HG03378 (cell line): Measurements from ENCODE around the gene MYLK3.

Experiments
- ATAC-seq: cut with Tn5 transposase; IDR thresholded peaks from one replicate; pipeline ENCODE4 v1.9.1; 2021; ENCODE audit warnings: mild to moderate bottlenecking, moderate library complexity; ENCODE audit not compliant: unreplicated experiment

Gene MYLK3

DNA sequence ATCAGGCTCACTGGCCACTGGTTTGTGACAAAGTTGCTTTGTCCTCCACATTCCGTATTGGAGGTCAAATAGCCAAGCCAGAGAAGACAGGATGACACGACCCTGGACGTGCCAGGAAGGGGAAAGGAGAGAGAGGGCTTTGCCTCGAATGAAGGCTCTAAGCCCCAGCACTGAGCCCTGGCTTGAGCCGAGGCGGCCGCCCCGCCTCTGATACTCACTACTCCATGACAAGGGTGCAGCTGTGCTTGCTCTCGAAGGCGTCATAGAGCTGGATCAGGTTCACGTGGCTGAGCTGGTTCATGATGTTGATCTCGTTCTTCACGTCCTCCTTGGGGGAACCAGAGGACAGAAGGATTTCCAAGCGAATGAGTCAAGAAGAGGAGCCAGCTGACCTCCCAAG lies 19.3 kb downstream of the MYLK3 start:
- no peak for ATAC-seq

DNA sequence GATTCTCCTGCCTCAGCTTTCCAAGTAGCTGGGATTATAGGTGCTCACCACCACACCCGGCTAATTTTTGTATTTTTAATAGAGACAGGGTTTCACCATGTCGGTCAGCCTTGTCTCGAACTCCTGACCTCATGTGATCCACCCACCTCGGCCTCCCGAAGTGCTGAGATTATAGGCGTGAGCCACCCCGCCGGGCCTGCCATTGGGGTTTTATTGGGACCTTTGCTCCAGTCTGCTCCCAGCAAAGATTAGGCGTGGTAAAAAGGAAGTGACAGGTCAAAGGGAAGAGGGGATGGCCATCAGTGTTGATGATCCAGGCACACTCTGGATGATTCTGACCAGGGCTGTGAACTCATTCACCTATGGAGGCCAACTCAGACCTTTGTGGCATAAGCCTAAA lies 20.5 kb downstream of the MYLK3 start:
- ATAC-seq, result no peak

DNA sequence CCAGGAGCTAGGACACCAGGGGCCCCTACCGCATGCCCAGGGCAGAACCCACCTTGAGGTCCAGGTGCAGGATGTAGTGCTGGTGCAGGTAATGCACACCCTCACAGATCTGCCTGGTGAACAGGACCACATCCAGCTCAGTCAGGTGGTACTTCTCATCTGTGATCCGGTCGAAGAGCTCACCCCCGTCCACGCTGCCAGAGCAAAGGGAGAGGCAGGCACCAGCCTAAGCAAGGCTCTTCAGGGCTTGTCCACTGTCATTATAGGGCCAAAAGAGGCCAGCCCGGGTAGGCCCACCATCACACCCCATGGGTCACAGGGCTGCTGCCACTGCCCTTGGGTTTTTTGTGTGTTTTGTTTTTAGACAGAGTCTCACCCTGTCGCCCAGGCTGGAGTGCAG lies 21.0 kb downstream of the MYLK3 start:
- no peak for ATAC-seq

DNA sequence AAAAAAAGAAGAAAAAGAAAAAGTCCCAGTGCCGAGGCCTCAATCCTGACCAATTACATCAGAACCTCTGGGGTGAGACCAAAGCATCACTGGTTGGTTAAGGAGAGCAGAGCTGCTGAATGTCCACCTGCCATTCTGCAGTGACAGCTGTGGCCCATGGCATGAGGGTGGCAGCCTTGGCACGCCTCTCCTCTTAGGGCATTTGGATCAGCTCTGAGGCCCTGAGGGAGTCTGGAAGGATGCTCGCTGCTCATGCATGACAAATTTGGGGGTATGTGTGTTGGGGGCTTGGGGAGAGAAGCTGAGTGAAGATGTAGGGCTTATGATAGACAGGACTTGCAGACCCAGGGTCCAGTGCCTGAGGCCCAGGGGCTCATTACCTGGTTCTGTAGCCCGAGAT lies 26.3 kb downstream of the MYLK3 start:
- no peak for ATAC-seq

DNA sequence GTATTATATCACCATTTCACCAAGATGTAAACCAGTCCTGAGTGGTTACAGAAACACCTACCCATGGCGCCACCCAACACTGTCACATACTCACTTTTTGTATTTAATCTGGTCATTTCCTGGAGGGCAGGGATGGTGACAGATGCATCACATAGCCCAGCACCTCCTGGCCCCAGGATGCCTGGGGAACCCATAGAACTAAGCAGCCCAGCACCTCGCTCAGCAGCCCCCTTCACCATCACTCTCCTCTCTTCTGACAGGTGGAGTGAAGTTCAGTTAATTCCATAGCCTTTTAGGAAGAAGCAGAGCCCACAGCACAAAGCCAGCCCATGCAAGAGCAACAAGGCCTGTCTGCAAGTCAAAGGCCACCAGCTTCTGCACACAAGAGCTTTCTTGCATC lies 27.5 kb downstream of the MYLK3 start:
- no peak for ATAC-seq

DNA sequence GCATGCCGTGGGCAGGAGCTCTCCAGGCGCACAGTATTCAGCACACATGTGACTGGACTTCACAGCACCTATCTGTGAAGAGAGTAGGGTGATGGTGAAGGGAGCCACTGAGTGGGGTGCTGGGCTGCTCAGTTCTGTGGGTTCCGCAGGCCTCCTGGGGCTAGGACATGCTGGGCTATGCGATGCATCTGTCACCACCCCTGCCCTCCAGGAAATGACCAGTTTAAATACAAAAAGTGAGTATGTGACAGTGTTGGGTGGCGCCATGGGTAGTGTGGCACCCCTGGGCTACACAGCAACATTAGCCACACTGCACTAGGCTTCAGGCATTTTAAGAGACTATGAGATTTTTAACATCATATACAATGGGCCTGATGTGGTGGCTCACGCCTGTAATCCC lies 28.6 kb downstream of the MYLK3 start:
- no peak for ATAC-seq

DNA sequence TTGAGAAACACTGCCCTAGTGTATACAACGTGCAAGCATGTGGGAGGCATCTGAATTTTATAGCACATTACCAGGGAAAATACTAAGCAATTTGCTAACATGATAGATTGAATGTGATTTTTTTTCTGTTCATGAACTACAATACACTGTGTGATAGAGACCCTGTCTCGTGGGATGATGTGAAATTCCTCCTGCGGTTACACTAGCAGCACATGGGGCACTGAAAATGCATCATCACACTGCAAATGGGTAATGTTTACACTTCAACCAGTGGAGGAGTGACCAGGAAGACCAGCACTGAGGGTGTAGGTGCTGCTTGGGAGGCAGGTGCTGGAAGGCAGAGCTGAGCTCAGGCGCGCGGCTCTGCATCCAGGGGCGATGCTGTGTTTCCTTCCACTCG lies 29.9 kb downstream of the MYLK3 start:
- ATAC-seq, result no peak

DNA sequence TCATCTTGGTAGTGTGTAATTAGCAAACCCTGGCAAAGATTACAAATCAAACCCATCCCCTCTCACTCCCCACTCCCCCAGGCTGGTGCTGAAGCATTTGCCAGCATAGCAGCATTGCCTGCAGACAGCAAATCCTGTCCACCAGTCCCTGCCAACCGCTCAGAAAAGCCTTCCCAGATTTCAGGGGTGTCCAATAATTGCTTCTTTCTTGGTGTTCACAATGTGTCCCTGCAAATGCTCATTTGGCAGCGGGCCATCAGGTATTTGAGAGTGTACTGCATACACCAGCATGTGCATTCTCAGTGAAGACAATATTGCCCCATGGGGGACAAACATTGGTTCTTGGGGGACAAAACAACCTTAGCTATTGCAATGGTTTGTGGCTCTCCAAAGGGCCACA lies 30.5 kb downstream of the MYLK3 start:
- ATAC-seq, result no peak

DNA sequence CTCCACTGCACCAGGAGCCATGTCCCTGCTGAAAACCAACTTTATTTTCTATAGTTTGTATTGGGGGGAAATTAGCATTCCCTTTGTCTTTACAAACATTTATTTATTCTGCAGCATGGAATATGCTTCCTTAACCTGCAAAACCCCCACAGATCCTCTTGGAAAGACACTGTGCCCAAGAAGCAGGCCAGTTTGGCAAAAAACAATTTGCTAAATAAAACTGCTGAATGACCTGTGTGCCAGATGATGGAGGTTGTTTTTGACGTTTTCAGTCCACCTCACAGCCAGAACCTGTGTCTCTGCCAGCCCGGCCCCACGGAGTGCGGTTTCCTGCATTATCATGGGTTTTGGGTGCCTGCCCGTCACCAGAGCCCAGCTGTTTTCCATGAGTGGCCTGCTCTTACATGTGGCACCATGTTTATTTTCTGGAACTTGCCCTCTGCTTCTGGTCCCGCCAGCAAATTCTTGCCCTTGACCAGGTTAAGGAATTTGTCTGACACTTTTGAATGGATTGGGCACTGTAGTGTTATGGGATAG lies 32.3 kb downstream of the MYLK3 start:
- no peak for ATAC-seq

DNA sequence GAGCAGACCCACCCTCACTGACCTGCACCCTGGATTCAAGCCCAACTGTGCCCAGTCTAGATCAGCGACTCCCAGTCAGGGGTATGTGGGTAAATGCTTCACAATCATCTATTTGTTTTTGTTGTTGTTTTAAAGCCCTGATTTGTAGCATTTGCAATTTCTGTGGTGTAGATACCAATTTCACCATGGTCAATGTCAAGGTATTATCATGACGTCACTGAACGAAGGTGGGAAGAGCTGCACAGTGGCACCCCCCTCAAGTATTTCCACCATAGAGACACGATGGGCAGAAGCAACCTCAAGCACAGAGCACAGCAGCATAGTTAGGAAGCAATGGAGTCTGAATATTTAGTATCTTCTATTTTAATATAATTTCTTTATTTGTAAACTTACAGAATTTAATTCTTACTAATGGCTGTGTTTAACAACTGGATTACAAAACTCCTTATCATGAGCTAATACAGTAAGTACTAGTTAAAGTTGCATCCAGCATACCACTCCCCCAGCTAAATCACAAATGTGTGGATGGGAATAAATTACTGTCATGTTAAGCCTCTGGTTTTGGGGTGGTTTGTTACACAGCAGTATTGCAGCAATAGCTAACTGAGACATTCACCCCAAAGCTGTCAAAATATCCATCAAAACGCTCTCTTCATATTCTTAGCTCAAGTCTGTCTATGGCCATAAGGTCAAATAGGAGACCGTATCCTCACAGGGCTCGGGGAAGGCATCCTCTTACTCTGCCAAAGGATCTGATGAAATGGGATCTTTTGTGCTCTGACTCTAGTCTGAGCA lies 33.1 kb downstream of the MYLK3 start:
- no peak for ATAC-seq

DNA sequence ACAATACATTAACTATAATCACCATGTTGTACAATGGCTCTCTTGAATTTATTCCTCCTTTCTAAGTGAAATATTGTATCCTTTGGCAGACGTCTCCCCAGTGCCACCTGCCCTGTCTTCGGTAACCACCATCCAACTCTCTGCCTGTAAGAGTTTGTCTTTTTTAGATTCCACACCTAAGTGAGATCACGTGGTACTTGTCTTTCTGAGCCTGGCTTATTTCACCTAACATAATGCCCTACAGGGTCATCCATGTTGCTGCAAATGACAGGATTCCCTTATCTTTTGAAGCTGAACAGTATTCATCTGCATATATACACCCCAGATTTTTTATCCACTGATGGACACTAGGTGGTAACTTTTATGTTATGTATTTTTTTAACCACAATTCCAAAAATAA lies 34.5 kb downstream of the MYLK3 start:
- ATAC-seq, result no peak

DNA sequence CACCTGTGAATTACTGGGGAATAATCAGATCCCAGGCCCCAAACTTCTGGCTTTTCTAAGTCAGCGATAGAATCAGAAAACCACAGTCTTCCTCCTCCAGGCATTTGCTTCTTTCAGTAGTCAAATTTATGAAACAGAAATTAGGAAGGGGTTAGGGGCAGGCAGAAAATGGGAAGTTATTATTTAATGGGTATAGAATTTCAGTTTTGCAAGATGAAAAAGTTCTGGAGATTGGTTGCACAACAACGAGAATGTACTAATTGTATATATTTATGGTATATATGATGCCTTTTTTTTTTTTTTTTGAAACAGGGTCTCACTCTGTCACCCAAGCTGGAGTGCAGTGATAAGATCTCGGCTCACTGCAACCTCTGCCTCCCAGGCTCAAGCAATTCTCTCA lies 35.2 kb downstream of the MYLK3 start:
- no peak for ATAC-seq

DNA sequence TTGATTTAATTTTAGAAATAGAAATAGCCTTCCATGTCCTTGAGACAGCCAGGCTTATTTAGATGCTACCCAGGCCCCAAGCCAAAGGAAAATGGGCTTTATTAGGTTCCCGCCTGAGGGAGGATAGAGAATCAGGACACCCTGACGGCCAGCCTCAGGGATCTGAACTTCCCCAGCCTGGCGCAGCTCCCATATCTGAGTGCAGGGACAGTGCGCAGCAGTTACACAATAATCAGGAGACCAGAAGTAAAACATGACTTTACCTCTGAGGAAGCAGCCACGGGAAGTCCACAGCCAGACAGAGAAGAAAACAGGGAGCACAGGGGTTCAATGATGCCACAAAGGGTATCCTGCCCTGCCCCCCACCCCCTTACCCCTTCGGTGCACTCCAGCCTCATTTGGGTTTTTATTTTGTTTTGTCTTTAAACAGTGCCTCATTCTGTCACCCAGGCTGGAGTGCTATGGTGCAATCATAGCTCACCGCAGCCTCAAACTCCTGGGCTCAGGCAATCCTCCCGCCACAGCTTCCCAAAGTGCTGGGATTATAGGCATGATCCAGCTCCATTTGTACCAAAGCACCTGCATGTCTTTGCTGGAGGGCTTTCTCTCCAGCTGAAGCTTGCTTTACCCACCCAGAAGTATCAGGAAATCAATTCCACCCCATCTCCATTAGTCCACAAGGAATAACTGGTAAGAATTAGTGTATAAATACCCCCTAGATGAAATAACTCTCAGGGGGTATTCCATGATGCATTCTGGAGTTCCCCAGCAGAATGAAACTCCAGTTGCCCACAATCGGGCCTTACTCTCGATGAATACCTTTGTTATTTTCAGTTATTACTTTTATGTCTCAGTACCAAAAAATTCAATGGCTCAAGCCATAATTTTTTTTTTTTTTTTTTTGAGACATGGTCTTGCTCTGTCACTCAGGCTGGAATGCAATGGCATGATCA lies 36.8 kb downstream of the MYLK3 start:
- no peak for ATAC-seq

DNA sequence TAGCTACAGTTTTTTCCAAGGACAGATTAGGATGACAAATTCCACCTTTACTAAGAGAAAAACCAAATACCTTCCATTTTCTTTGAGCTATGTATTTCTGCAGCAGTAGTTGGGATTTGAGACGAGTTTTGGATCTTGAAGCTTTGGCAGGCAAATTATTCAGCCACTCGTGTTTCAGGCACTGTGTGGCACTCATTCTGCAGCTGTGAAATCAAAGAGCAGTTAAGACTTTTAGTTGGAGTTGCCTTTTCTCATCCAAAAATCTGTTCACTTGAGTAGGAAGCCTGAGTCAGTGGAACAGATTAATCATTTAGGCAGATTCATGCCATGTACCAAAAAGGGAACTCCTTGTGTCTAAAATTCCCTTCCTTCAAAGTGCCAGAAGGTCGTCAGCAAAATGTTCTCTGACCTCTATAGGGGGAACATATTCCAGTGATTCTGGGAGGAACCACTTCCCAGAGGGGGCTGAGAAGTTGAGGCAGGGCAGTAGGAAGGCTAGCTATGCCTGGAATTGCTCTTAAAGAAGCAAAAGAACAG lies 38.6 kb downstream of the MYLK3 start:
- ATAC-seq, result no peak

DNA sequence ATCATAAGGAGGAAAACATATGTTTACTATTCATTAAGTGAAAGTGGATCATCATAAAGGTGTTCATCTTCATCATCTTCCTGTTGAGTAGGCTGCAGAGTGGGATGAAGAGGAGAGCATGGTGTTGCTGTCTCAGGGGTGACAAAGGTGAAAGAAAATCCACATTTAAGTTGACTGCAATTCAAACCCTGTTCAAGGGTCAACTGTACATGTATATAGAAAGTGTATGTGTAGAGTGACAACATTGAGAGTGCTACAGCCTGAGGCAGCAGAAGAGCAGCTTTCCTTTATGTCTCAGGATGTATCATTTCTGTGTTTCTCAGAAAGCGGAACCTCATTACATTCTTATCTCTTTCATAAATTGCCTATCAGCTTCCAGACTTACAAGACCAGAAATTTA lies 41.5 kb downstream of the MYLK3 start:
- no peak for ATAC-seq

DNA sequence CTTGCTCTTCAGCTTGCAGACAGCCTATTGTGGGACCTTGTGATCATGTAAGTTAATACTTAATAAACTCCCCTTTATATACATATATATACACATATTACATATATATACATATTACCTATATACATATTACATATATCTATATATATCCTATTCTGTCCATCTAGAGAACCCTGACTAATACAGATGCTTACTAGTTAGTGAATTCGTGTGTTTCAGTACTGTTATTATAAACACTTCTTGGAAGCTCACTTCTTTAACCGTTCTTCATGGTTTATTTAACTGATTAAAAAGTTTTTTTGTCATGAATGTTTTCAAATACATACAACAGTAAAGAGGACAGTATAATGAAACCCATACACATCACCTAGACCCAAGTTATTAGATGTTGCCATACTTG lies 46.1 kb downstream of the MYLK3 start:
- ATAC-seq, result no peak

DNA sequence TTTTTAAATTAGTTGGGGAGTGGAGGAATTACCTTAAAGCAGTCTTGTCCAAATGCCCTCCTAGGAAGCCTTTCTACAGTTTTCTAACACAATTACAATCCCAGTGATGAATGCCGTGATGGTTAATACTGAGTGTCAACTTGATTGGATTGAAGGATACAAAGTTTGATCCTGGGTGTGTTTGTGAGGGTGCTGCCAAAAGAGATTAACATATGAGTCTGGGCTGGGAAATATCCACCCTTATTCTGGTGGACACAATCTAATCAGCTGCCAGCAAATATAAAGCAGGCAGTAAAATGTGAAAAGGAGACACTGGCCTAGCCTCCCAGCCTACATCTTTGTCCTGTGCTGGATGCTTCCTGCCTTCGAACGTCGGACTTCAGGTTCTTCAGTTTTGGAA lies 46.5 kb downstream of the MYLK3 start:
- ATAC-seq, result no peak

DNA sequence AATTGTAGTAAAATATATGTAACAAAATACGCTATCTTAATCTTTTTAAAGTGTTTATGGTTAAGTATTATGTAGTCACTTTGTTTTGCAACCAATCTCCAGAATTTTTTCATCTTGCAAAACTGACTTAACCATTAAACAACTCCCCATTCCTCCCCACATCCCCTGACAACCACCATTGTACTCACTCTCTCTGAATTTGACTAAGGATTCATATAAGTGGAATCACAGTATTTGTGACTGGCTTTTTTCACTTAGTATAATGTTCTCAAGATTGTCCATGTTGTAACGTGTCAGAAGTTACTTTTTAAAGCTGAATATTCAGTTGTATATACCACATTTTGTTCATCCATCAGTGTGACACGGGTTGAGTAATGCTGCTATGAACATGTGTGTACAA lies 48.1 kb downstream of the MYLK3 start:
- no peak for ATAC-seq

DNA sequence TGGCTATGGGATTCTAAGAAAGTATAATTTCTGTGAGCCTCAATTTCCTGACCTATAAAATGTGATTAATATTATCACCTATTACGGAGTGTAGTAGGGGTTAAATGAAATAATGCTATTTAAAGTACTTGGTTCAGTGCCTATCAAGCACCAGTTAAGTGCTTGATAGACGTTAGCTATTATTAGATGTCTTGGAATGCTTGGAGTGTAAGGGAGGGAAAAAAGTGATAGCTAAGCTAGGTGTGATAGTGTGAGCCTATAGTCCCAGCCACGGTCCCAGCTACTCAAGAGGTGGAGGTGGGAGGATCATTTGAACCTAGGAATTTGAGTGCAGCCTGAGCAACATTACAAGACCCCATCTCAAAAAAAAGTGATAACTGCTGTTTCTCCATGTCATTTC lies 51.2 kb downstream of the MYLK3 start:
- ATAC-seq, result no peak

DNA sequence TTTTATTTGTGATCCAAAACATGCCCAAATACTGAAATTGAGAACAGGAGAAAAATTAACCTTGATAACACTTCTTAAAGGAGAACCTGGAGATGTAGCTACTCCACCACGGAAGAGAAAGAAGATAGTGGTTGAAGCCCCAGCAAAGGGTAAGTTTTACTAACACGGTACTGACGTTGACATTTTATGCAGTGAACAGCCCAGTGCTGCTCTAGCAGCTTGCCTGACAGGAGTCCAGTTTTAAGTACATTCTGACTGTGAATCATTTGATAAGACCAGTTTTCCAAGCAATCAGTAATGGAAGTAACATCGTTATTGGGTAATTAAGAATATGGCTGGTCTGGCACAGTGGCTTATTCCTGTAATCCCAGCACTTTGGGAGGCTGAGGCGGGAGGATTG lies 52.2 kb downstream of the MYLK3 start:
- no peak for ATAC-seq

DNA sequence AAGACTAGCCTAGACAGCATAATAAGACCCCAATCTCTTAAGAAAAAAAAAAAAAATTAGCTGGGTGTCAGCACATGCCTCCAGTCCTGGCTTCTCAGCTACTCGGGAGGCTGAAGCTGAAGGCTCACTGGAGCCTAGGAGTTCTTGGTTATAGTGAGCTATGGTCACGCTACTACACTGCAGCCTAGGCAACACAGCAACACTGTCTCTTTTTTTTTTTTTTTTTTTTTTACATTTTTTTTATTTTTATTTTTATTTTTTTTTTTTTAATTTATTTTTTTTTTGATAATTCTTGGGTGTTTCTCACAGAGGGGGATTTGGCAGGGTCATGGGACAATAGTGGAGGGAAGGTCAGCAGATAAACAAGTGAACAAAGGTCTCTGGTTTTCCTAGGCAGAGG lies 54.5 kb downstream of the MYLK3 start:
- ATAC-seq, result no peak

DNA sequence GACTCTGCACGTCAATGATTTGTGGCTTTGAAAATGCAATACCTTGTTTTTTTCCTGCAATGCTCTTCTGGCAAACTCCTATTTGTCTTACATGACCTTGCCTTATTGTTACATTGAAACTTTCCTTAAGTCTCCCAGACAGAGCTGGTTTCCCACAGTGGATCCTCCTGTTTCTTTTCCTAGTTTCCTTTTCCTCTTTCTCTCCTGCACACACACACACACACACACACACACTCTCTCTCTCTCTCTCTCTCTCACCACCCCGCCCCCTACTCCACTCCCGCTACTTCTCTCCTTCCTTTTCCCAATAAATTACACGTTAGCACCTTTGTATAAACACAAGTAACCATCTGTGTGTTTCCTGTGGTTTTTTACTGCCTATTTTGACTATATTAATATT lies 56.4 kb downstream of the MYLK3 start:
- ATAC-seq, result no peak
